Activated naive CD4-positive, alpha-beta T cell treated with anti-CD3 and anti-CD28 coated beads for 36 hours (primary cell): Measurements from ENCODE around the gene LOXL1. TPM values are rescaled to one million over a fixed set of nuclear protein-coding genes. Genes with fewer than 3 reads are reported as not detected.

Experiments
- CTCF ChIA-PET: fragments of 350-600 bp; sonication (Branson Sonifier 250); formaldehyde crosslinking; loops from one replicate; lab custom pipeline; 2021; ENCODE audit warnings: antibody characterized with exemption; lab: Charles Lee
- DNase-seq: peaks from one replicate; pipeline ENCODE4 v3.0.0-alpha.2; 2020
- H3K27ac Mint-ChIP-seq: one replicate; pipeline ENCODE4 v1.8.0; 2021; ENCODE audit warnings: mild to moderate bottlenecking, mixed read lengths
- H3K27me3 Mint-ChIP-seq: one replicate; pipeline ENCODE4 v1.8.0; 2021; ENCODE audit warnings: low read depth, mixed read lengths
- H3K36me3 Mint-ChIP-seq: one replicate; pipeline ENCODE4 v1.8.0; 2021; ENCODE audit warnings: low read depth, mixed read lengths
- H3K4me1 Mint-ChIP-seq: one replicate; pipeline ENCODE4 v1.8.0; 2021; ENCODE audit warnings: low read depth, mixed read lengths
- H3K4me3 Mint-ChIP-seq: one replicate; pipeline ENCODE4 v1.8.0; 2021; ENCODE audit warnings: mild to moderate bottlenecking, moderate library complexity, mixed read lengths
- H3K9me3 Mint-ChIP-seq: one replicate; pipeline ENCODE4 v1.8.0; 2021; ENCODE audit warnings: mixed read lengths
- intact Hi-C: fragments of 100-400 bp; cut with micrococcal nuclease; formaldehyde crosslinking; loops from one replicate; pipeline ENCODE4 v1.15.1; 2023
- total RNA-seq, 2 experiments: library from RNA; stranded (reverse); gene quantifications; one replicate each; pipeline ENCODE4 v1.2.3, GENCODE V29; 2021

The LOXL1 gene
- total RNA-seq, 2 experiments from 2014 or later, result 0.25 to 0.55 TPM

DNA sequence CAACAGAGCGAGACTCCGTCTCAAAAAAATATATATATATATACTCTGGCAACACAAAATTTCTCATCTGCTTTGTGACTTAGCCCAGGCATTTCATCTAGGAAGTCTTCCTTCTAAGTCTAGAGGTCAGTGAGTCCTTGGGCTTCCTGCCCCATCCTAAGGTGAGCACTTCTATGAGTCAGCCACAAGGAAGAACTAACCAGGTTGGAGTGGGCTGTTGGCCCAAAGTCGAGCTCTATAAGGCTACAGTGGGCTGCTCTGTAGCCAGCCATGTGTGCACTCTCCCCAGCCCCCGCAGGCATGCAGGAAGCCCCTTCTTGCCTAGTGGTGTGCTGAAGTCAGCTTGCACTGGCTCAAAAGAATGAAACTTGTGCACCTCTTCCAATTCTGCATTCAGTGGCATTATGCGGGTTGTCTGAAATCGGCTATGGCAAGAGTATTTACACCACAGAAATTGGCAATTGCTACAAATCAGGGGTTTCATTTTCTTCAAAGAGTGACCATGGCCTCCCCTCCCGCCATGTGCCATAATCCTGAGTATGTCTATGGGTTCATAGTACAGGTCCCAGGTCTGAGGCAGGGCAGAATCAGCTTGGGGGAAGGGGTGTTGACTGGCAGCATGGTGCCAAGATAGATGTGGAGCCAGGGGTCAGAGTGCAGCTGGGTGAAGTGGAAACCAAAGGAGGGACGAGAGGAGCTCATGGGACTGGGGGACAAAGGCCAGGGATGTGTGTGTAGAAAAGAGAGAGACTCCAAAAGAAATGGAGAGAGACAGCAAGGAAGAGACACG is 22.0 kb upstream of the LOXL1 start:
- intact Hi-C loops, result no loop called here
- no peaks in the 10 kb centered on the region for H3K9me3 Mint-ChIP-seq
- H3K27me3 Mint-ChIP-seq, result no peaks in the 10 kb centered on the region
- no peaks in the 10 kb centered on the region for H3K4me1 Mint-ChIP-seq
- H3K27ac Mint-ChIP-seq, result no peak overlapping the region
- no peak overlapping the region for H3K4me3 Mint-ChIP-seq
- CTCF ChIA-PET, result interaction anchor here (0.7 to 3.3 kb wide), 2 partner anchors 31 to 86 kb away, joined by 3 to 12 read pairs; partner anchors contain the start of gene TBC1D21
- DNase-seq, result no peak
- no peaks in the 10 kb centered on the region for H3K36me3 Mint-ChIP-seq

DNA sequence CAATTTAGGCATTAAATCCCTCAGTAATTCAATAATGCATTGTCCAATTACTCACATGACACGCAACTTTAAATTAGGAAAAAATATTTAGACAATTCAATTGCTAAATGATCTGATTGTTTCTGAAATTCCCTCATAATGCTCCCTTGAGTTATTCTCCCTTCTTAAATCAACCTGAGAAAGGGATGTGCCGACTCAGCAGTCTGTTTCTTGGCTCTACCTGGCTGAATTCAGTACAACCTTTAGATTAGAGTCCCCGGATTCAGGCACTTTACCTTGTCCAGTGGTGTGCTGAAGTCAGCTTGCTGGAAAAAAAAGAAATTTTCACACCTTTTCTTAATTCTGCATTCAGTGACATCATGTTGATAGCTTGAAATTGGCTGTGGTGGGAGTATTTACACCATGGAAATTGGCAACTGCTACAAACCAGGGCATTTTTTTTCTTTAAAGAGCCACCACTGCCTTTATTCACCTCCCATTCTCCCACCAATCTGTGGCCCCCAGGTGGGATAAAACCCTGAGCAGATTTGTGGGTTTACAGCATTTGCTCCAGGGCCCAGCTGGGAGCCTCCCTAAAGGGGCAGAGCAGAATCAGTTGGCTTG is 20.9 kb upstream of the LOXL1 start:
- H3K27me3 Mint-ChIP-seq, result no peaks in the 10 kb centered on the region
- no peaks in the 10 kb centered on the region for H3K4me1 Mint-ChIP-seq
- CTCF ChIA-PET, result interaction anchor here (0.7 to 3.3 kb wide), 4 partner anchors 8 to 46 kb away, joined by 3 to 22 read pairs (median 8); partner anchors contain the start of gene TBC1D21
- no peaks in the 10 kb centered on the region for H3K9me3 Mint-ChIP-seq
- intact Hi-C loops, result loop anchor here (5.0 kb wide), 1 partner anchor 268 kb away; no protein-coding TSS in a partner anchor
- no peak overlapping the region for H3K4me3 Mint-ChIP-seq
- no peaks in the 10 kb centered on the region for H3K36me3 Mint-ChIP-seq
- H3K27ac Mint-ChIP-seq, result no peak overlapping the region
- no peak for DNase-seq

DNA sequence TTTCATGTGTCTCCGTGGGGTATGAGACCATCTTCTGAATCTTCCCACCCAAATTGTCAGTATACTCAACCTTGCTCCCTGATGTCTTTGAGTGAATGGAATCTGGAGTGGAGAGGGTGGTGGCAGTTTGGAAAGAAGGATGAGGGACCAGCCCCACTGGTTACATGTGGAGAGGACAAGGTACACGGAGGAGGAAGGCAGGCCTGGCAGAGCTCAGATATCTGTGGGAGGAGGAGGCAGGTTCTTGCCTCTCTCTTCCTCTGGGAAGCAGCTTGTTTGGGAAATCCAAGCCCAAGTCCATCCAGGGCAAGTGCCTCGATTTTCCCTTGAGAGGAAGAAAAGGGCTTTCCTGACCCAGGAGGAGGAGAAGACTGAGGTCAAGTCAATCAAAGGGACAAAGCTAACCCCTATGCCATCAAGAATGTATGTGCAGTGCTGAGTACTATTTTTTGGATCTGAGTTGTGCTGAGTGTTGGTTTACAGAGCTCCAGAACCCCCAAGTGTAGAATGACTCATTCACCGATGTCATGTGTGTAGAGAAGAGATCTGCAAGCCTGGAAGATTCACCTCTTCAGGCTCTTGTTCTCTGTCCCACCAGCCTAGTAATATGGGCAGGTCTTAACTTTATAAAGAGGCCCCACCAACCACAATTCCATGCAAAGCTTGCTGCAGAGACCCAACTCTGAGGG is 19.8 kb upstream of the LOXL1 start:
- Mint-ChIP-seq H3K27ac (no peak overlapping the region), H3K27me3 (no peaks in the 10 kb centered on the region), H3K4me3 (no peak overlapping the region), H3K9me3 (no peaks in the 10 kb centered on the region), H3K36me3 (no peaks in the 10 kb centered on the region), H3K4me1 (no peaks in the 10 kb centered on the region)
- intact Hi-C loops, result loop anchor here (5.0 kb wide), 1 partner anchor 269 kb away; no protein-coding TSS in a partner anchor
- DNase-seq, result no peak
- CTCF ChIA-PET, result interaction anchor here (0.6 to 6.1 kb wide), 13 partner anchors 7 to 668 kb away, joined by 3 to 82 read pairs (median 4); partner anchors contain the start of gene TBC1D21

DNA sequence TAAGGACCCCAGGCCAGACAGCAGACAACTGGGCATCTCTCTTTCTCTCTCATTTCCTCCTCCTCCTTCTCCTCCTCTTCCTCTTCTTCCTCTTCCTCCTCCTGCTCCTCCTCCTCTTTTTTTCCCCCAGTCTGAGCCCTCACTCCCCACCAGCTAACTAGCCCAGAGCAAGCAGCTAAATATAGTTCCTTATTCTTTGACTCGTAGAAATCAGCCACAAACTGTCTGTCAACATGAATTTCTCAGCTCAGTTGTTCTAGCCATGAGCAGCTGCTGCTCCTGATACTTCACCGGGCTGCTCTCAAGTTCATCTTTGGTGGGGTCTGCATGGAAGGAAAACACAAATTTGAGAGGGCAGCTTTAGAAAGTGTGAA is 19.2 kb upstream of the LOXL1 start:
- CTCF ChIA-PET, result interaction anchor here (0.7 to 6.1 kb wide), 13 partner anchors 8 to 57 kb away, joined by 3 to 82 read pairs (median 4); partner anchors contain the start of gene TBC1D21
- H3K27ac Mint-ChIP-seq, result no peak overlapping the region
- H3K9me3 Mint-ChIP-seq, result no peaks in the 10 kb centered on the region
- intact Hi-C loops, result loop anchor here (5.0 kb wide), 1 partner anchor 270 kb away; no protein-coding TSS in a partner anchor
- no peaks in the 10 kb centered on the region for H3K36me3 Mint-ChIP-seq
- no peaks in the 10 kb centered on the region for H3K27me3 Mint-ChIP-seq
- no peak for DNase-seq
- H3K4me3 Mint-ChIP-seq, result no peak overlapping the region
- no peaks in the 10 kb centered on the region for H3K4me1 Mint-ChIP-seq

DNA sequence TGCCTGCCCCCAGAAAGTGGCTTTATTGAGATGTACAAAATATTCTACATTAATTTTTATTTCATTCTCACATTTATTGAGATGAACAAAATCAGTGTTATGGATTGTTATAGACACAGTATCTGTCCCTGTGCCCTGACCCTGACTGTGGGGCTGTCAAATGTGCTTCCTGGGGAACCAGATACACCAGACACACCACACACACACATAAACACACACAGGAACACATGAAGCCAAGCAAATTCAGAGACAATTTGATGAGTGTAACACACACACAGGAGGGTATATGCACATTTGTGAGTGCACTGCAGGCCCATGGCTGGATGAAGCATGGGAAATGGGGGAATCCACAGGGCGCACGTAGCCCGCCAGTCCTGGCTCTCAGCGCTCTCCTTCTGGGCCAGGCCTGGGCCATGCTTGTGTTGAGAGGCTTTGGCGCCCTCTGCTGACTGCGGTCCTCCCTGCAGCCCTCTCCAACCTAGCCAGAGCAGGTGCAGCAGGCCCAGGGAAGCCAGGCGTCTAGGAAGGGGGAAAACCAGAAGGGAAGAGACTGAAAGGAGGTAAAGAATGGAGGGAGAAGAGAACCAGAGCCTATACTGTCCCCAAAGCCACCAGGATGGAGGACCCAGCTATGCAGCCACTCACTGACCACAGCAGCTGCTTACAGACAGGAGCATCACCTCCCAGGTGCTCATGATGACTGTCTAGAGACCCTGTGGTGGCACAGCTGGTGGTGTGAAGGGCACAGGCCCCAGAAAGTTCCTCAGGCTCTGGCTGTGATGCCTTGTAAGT is 18.0 kb upstream of the LOXL1 start:
- intact Hi-C loops, result loop anchor here (1.0 to 5.0 kb wide), 3 partner anchors 11 to 271 kb away; no protein-coding TSS in a partner anchor
- H3K27ac Mint-ChIP-seq, result no peak overlapping the region
- CTCF ChIA-PET, result interaction anchor here (0.6 to 6.1 kb wide), 14 partner anchors 8 to 1104 kb away, joined by 3 to 82 read pairs (median 6); partner anchors contain the start of gene TBC1D21
- no peaks in the 10 kb centered on the region for H3K27me3 Mint-ChIP-seq
- DNase-seq, result peak; percentile 89
- H3K9me3 Mint-ChIP-seq, result no peaks in the 10 kb centered on the region
- no peaks in the 10 kb centered on the region for H3K36me3 Mint-ChIP-seq
- no peak overlapping the region for H3K4me3 Mint-ChIP-seq
- H3K4me1 Mint-ChIP-seq, result no peaks in the 10 kb centered on the region

DNA sequence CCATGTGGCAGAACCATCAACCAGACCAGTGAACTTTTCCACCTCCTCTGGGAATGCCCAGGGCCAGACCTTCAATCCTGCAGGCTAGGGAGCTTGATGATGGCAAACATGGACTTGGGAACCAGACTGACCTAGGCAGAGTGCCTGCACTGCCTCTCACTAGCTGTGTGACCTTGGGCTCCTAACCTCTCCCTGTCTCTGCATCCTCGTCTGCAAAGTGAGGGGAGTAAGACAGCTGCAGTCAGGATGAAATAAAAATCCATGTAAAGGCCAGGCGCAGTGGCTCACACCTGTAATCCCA is 17.5 kb upstream of the LOXL1 start:
- no peak overlapping the region for H3K4me3 Mint-ChIP-seq
- H3K27me3 Mint-ChIP-seq, result no peaks in the 10 kb centered on the region
- H3K4me1 Mint-ChIP-seq, result no peaks in the 10 kb centered on the region
- CTCF ChIA-PET, result interaction anchor here (0.6 to 6.1 kb wide), 10 partner anchors 9 to 1104 kb away, joined by 3 to 82 read pairs (median 5); partner anchors contain the start of gene TBC1D21
- intact Hi-C loops, result loop anchor here (1.0 to 5.0 kb wide), 3 partner anchors 11 to 271 kb away; no protein-coding TSS in a partner anchor
- H3K27ac Mint-ChIP-seq, result no peak overlapping the region
- H3K9me3 Mint-ChIP-seq, result no peaks in the 10 kb centered on the region
- DNase-seq, result no peak
- no peaks in the 10 kb centered on the region for H3K36me3 Mint-ChIP-seq

DNA sequence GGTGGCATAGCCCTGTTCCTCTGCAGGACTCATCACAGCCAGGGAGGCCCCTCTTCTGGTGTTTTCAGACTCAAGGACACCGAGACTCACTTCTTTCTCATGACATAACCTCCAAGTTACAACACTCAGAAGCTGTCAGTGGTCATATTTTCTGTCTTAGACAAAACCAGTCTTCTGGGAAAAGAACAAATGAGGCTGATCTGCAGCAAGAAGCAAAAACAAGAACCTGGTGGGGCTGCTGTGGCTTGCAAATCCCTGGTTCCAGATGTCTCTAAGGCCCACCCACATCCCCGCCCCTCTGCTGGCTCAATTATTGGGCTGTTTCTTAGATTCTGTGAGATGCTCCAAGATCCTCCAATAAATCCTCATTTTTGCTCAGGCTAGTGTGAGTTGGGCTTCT is 16.6 kb upstream of the LOXL1 start:
- DNase-seq, result no peak
- H3K9me3 Mint-ChIP-seq, result no peaks in the 10 kb centered on the region
- no peaks in the 10 kb centered on the region for H3K27me3 Mint-ChIP-seq
- H3K36me3 Mint-ChIP-seq, result no peaks in the 10 kb centered on the region
- CTCF ChIA-PET, result interaction anchor here (0.6 to 6.1 kb wide), 8 partner anchors 10 to 273 kb away, joined by 3 to 82 read pairs (median 8); partner anchors contain the start of gene TBC1D21
- no peak overlapping the region for H3K27ac Mint-ChIP-seq
- no peaks in the 10 kb centered on the region for H3K4me1 Mint-ChIP-seq
- intact Hi-C loops, result loop anchor here (5.0 kb wide), 1 partner anchor 272 kb away; no protein-coding TSS in a partner anchor
- no peak overlapping the region for H3K4me3 Mint-ChIP-seq

DNA sequence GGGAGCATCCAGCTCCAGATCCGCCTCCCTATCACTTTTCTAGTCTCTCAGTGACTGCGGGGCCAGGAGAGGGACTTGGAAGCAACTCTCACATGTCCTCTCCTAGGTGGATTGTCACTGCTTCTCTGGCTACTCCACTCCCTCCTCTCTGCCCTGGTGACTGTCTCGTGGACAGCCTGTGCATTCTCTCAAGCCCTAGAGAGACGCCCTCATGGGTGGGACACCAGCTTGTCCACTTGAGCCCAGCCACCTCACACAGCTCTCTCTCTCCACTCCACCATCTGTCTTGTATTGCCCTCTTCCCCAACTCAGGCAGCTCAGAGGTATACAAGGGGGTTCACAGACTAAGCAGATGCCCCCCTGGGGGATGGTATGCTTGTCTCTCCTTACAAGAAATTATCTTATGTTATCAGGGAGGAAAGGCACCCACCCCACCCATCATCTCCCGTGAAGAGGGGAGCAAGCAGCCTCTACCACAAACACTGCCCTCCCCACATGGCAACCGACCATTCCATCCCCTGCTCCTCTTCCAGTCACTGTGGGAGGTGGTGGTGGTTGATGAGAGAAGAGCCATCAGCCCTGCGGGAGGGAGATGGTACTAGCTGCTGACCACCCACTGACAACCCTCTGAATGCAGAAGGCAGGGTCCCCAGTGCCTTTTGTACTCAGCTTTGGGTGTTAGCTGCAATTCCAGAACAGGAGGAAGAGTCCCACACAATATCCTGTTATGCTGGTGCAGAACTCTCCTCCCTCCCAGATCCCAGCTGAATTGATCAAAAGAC is 15.5 kb upstream of the LOXL1 start:
- Mint-ChIP-seq H3K4me1 (no peaks in the 10 kb centered on the region), H3K36me3 (no peaks in the 10 kb centered on the region), H3K4me3 (no peak overlapping the region), H3K9me3 (no peaks in the 10 kb centered on the region), H3K27me3 (no peaks in the 10 kb centered on the region), H3K27ac (no peak overlapping the region)
- intact Hi-C loops, result no loop called here
- no peak for DNase-seq
- CTCF ChIA-PET, result interaction anchor here (1.1 to 6.1 kb wide), 5 partner anchors 10 to 274 kb away, joined by 3 to 82 read pairs (median 6); partner anchors contain the start of gene TBC1D21

DNA sequence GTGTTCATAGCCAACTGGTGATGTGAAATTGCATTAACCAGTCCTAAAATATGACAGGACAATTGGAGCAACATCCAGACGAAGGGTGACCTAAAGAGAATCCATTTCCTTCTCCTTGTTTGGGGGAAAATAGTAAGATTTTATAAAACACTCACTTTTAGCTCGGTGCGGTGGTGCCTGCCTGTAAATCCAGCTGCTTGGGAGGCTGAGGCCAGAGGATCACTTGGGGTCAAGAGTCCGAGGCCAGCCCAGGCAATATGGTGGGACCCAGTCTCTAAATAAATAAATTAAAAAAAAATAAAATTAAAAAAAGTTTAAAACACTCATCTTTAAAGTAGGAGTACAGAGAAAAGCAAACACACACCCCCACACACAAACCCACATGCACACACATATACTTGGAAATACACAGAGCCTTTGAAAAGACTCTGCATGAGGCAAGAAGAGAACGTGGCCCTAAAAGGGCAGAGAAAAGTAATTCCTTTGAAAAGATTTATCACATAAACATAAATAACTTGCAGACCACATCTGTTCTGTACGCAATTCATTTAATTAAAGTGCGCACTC is 14.1 kb upstream of the LOXL1 start:
- H3K27me3 Mint-ChIP-seq, result no peaks in the 10 kb centered on the region
- H3K4me3 Mint-ChIP-seq, result no peak overlapping the region
- CTCF ChIA-PET, result interaction anchor here (0.6 to 6.1 kb wide), 2 partner anchors 38 kb away, joined by 3 to 82 read pairs; partner anchors contain the start of gene TBC1D21
- H3K9me3 Mint-ChIP-seq, result no peaks in the 10 kb centered on the region
- DNase-seq, result no peak
- no peak overlapping the region for H3K27ac Mint-ChIP-seq
- no peaks in the 10 kb centered on the region for H3K36me3 Mint-ChIP-seq
- no peaks in the 10 kb centered on the region for H3K4me1 Mint-ChIP-seq
- intact Hi-C loops, result no loop called here

DNA sequence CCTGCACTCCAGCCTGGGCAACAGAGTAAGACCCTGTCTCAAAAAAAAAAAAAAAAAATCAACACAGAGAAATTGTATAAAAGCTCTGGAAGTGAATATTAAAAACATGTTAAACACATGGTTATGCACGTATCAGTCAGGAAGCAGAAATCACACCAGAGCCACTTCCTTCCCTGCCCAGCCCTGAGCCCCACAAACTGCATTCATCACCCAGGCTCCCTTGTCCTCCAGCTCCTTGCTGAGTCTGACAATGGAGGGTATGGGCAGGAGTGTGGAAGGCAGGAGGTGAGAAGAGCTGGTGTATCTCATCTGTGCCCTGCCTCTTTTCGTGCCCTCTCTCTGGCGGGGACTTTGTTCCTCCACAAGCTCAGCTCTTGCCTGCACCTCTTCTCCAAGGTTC is 12.1 kb upstream of the LOXL1 start:
- Mint-ChIP-seq H3K4me1 (no peaks in the 10 kb centered on the region), H3K27me3 (no peaks in the 10 kb centered on the region), H3K9me3 (peaks cover 7% of the 10 kb centered on the region), H3K36me3 (peaks cover 15% of the 10 kb centered on the region), H3K27ac (no peak overlapping the region), H3K4me3 (no peak overlapping the region)
- CTCF ChIA-PET, result interaction anchor here (0.7 to 2.3 kb wide), 3 partner anchors 13 to 181 kb away, joined by 3 to 9 read pairs (median 5); no protein-coding TSS in a partner anchor
- intact Hi-C loops, result no loop called here
- DNase-seq, result no peak
